AG04450 (cell line): ENCODE results near the gene CDK2. TPM values are rescaled to one million over a fixed set of nuclear protein-coding genes. Genes with fewer than 3 reads are reported as not detected.

ENCODE experiments used
- CTCF ChIA-PET: fragments of 300-600, 350-600 bp; formaldehyde crosslinking; extraction: SDS; loops from one replicate; lab custom pipeline; 2022; ENCODE audit warnings: antibody characterized with exemption, inconsistent platforms; lab: Charles Lee
- POLR2A ChIA-PET: fragments of 350-600 bp; formaldehyde crosslinking; extraction: SDS; loops from one replicate; lab custom pipeline; 2021; ENCODE audit warnings: antibody characterized with exemption, inconsistent platforms; lab: Yijun Ruan, JAX
- DNase-seq: peaks from one replicate; pipeline ENCODE4 v3.0.0-alpha.2; 2011; ENCODE audit warnings: low read depth, low spot score
- H3K27ac ChIP-seq: one replicate; pipeline ENCODE4 v1.5.1; 2012; ENCODE audit warnings: low read depth, low read length, control low read depth
- H3K27me3 ChIP-seq: one replicate; pipeline ENCODE4 v1.6.0; 2012; ENCODE audit warnings: low read length; ENCODE audit not compliant: control insufficient read depth, insufficient read depth
- H3K4me3 ChIP-seq: 2 replicates; pipeline ENCODE4 v1.5.1; 2011; ENCODE audit warnings: mild to moderate bottlenecking, low read depth, low read length, control low read depth
- H3K9me3 ChIP-seq: 2 replicates; pipeline ENCODE4 v1.5.1; 2012; ENCODE audit warnings: low read length; ENCODE audit not compliant: control insufficient read depth, insufficient read depth
- CTCF ChIP-seq: IDR thresholded peaks from 2 replicates; pipeline ENCODE4 v1.5.1; 2011; ENCODE audit warnings: low read depth, low read length, control low read depth, inconsistent platforms
- polyA plus RNA-seq: library from polyadenylated mRNA; depleted of rRNA; stranded (reverse); fragments of >200 nt; gene quantifications from 2 replicates; pipeline ENCODE4 v1.2.3, GENCODE V29; 2011

CDK2 gene
- polyA plus RNA-seq, 1 experiment: 30.6 TPM

- Histone ChIP-seq H3K9me3 (no peaks in the 10 kb centered on the region; the same call in 1 of the 2 replicates), H3K27ac (peak overlapping the region; percentile 93), H3K27me3 (no peaks in the 10 kb centered on the region), H3K4me3 (peak overlapping the region; percentile 97)
- no peak for DNase-seq
- ChIA-PET CTCF (interaction anchor here (0.6 to 2.5 kb wide), 37 partner anchors 9 to 197 kb away, joined by 3 to 23 read pairs (median 4); partner anchors contain the start of genes DNAJC14, ORMDL2, RAB5B and SARNP), POLR2A (interaction anchor here (0.8 to 2.5 kb wide), 4 partner anchors 32 to 96 kb away, joined by 3 to 22 read pairs (median 3); partner anchors contain the start of genes DNAJC14 and RAB5B)
- TF ChIP-seq CTCF: no peak
These were observed 40.5 kb upstream of the CDK2 start for GRCh38 chr12:55925870-55926737.

- H3K9me3 ChIP-seq: no peaks in the 10 kb centered on the region; the same call in 1 of the 2 replicates
- peak; percentile 74 for DNase-seq
- TF ChIP-seq CTCF: peak; percentile 86
- ChIA-PET CTCF (interaction anchor here (0.6 to 2.5 kb wide), 44 partner anchors 9 to 198 kb away, joined by 3 to 23 read pairs (median 4); partner anchors contain the start of genes DNAJC14, ORMDL2, RAB5B and SARNP), POLR2A (interaction anchor here (0.6 to 2.5 kb wide), 8 partner anchors 13 to 705 kb away, joined by 3 to 22 read pairs (median 3); partner anchors contain the start of genes DNAJC14 and RAB5B)
- H3K4me3 ChIP-seq: peak overlapping the region; percentile 97
- H3K27ac ChIP-seq: peak overlapping the region; percentile 93
- no peaks in the 10 kb centered on the region for H3K27me3 ChIP-seq
These were observed 39.7 kb upstream of the CDK2 start for GRCh38 chr12:55926738-55927587.

- TF ChIP-seq CTCF: no peak
- H3K4me3 ChIP-seq: peak within 1 kb of the TSS; percentile 97
- POLR2A ChIA-PET: interaction anchor here (0.5 to 2.5 kb wide), 8 partner anchors 13 to 704 kb away, joined by 3 to 22 read pairs (median 4); partner anchors contain the start of genes DNAJC14 and SARNP
- peak within 1 kb of the TSS; percentile 93 for H3K27ac ChIP-seq
- CTCF ChIA-PET: interaction anchor here (0.6 to 2.5 kb wide), 18 partner anchors 11 to 198 kb away, joined by 3 to 23 read pairs (median 5); no protein-coding TSS in a partner anchor
- H3K9me3 ChIP-seq: no peaks in the 10 kb centered on the region; the same call in 1 of the 2 replicates
- no peaks in the 10 kb centered on the region for H3K27me3 ChIP-seq
- no peak for DNase-seq
These were observed 38.8 kb upstream of the CDK2 start, which contains the start of gene PYM1 for GRCh38 chr12:55927588-55928502. PYM1 (minus strand) TSS chr12:55927894; CDS start chr12:55927761, 133 bp downstream.

GRCh38 chr12:55929306-55929791 lies 37.3 kb upstream of the CDK2 start:
- CTCF ChIA-PET: interaction anchor here (1.3 to 2.9 kb wide), 5 partner anchors 11 to 190 kb away, joined by 3 to 33 read pairs (median 11); partner anchors contain the start of genes ORMDL2 and SARNP
- Histone ChIP-seq H3K27me3 (no peaks in the 10 kb centered on the region), H3K9me3 (no peaks in the 10 kb centered on the region; the same call in 1 of the 2 replicates), H3K27ac (no peak overlapping the region), H3K4me3 (no peak overlapping the region)
- DNase-seq: no peak
- no peak for TF ChIP-seq CTCF
- POLR2A ChIA-PET: interaction anchor here (0.6 to 1.3 kb wide), 4 partner anchors 82 to 112 kb away, joined by 3 to 4 read pairs (median 3); partner anchors contain the start of genes ORMDL2 and SARNP
